HG02642 (cell line): ENCODE results near the gene CLHC1.
A peak's percentile ranks its signal among the peaks of the same experiment; 100 is the strongest.

ENCODE experiments used
- ATAC-seq: cut with Tn5 transposase; IDR thresholded peaks from one replicate; pipeline ENCODE4 v1.9.1; 2021; ENCODE audit warnings: mild to moderate bottlenecking; ENCODE audit not compliant: unreplicated experiment, poor library complexity

The CLHC1 gene

GRCh38 chr2:55173438-55174054, 58.5 kb downstream of the CLHC1 start:
- ATAC-seq = no peak

- no peak for ATAC-seq
These were observed 62.2 kb downstream of the CLHC1 start for GRCh38 chr2:55169915-55170314.

- ATAC-seq = no peak
These were observed 62.7 kb downstream of the CLHC1 start for GRCh38 chr2:55169359-55169758.

- no peak for ATAC-seq
These were observed 63.6 kb downstream of the CLHC1 start for GRCh38 chr2:55168221-55169154.

GRCh38 chr2:55165626-55166025, 66.5 kb downstream of the CLHC1 start:
- no peak for ATAC-seq

- no peak for ATAC-seq
These were observed 67.3 kb downstream of the CLHC1 start for GRCh38 chr2:55164534-55165480.

GRCh38 chr2:55163941-55164390, 68.1 kb downstream of the CLHC1 start:
- no peak for ATAC-seq

- no peak for ATAC-seq
These were observed 68.8 kb downstream of the CLHC1 start for GRCh38 chr2:55163274-55163721.

- ATAC-seq = no peak
These were observed 69.6 kb downstream of the CLHC1 start for GRCh38 chr2:55162284-55163006.

- ATAC-seq = no peak
These were observed 70.5 kb downstream of the CLHC1 start for GRCh38 chr2:55161295-55162210.

GRCh38 chr2:55160422-55160821, 71.7 kb downstream of the CLHC1 start:
- ATAC-seq = no peak

GRCh38 chr2:55159752-55160151, 72.3 kb downstream of the CLHC1 start:
- ATAC-seq = no peak

GRCh38 chr2:55159037-55159651, 72.9 kb downstream of the CLHC1 start:
- ATAC-seq = peak; percentile 77

- ATAC-seq = no peak
These were observed 73.8 kb downstream of the CLHC1 start for GRCh38 chr2:55158111-55158814.

- ATAC-seq = no peak
These were observed 74.6 kb downstream of the CLHC1 start for GRCh38 chr2:55157474-55157884.

- no peak for ATAC-seq
These were observed 75.1 kb downstream of the CLHC1 start for GRCh38 chr2:55156984-55157383.

- ATAC-seq = no peak
These were observed 75.8 kb downstream of the CLHC1 start for GRCh38 chr2:55156326-55156725.
